GM19351 (cell line): Measurements from ENCODE around the gene LMO7.
A peak's percentile ranks its signal among the peaks of the same experiment; 100 is the strongest.
"Not testable (repeated sequence)": the region's sequence is repeated elsewhere in the genome, so short reads cannot be mapped to it uniquely, and the experiment has no call there.

ENCODE experiments used
- ATAC-seq: cut with Tn5 transposase; IDR thresholded peaks from one replicate; pipeline ENCODE4 v1.9.1; 2021; ENCODE audit warnings: mild to moderate bottlenecking, moderate library complexity; ENCODE audit not compliant: unreplicated experiment

LMO7 gene

DNA sequence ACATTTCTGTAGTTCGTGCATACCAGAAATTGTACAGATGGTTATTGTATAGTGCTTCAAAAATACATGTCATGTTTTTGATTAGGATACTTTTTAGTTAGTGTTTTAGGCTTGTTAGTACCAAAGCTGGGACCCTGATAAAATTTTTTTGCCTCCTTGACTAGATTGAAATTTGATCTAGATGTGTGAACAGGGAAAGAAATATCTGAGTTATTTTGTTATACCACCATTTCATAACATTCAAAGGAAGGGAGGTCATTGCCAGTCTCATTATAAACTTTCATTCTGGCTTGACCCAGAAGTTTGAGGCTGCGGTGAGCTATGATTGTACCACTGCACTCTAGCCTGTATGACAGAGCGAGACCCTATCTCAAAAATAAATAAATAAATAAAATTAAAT lies 9.0 kb downstream of the LMO7 start:
- ATAC-seq, result no peak

DNA sequence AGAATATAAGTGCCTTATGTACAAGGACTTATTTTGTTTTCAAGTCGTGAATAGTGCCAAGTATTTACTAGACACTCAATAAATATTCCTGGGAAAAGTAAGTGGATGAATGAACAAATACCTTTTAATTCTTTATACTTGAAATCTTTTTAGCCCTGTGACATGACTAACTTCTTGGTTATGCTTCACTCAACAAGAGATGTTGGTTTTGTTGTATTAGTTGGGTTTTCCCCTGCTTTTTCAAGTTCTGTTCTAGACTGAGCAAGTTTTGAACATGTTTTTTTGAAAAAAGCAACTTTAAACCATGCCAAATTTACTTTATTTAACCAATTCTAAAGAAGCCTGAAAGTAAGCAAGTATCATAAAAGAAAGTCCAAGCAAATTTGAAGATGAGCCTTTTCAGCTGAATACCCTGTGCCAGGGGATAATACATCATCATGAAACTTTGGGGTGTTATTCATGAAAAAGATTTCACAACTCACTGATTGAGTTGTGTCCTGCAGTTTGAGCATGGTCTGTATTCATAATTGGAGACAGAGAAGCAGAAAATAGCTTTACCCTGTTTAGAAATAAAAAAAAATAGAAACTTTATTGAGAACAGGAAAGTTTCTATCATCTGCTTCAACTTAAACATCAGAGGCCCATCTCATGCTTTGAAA lies 11.1 kb downstream of the LMO7 start:
- peak; percentile 75 for ATAC-seq

DNA sequence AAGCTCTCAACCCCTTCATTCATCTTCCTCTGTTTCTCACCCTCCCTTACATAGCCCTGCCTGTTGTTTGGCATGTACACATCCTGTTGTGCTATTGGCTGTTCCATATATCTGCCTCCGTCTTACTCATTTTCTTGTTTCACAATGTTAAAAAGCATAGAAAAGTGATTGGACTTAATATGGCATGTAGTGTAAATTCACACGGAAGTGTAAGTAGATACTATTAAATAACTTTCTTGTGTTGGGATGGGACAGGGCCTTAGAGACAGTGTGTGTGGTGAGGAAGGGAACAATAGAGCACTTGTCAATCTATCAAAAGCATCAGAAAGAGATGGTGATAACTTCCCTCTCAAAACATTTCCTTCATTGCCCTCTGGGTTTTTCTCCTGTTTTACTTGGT lies 12.3 kb downstream of the LMO7 start:
- no peak for ATAC-seq

DNA sequence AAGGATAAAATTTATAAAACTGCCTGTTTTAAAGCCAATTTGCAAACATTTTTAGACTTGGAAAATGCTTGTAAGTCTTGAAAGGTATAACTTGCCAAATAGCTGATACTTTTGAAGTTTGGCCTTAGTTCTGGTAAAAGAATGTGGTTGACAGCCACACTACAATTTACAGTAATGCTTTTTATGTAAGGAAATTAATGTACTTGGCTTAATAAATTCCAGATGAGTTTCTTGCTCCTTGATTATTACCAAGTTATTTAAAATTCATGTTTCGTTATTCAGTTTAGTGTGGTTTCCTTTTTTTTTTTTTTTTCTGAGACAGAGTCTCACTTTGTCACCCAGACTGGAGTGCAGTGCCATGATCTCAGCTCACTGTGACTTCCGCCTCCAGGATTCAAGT lies 14.9 kb downstream of the LMO7 start:
- no peak for ATAC-seq

DNA sequence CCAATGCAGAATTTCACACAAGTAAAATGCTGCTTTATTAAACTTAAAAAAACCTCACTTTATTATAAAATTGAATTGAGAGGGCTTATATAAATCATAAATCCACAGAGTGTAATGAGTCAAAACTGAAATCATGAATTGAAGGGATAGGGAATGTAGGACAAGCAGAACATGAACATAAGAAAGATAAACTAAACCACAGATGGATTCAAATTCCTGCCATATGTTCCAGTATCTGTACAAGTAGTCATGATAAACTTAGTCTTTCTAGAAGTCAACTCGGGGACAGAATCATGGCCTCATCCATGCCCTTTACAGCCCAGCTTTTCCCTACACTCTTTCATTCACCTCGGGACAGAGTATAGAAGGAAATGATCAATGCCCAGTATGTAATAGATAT lies 16.6 kb downstream of the LMO7 start:
- no peak for ATAC-seq

DNA sequence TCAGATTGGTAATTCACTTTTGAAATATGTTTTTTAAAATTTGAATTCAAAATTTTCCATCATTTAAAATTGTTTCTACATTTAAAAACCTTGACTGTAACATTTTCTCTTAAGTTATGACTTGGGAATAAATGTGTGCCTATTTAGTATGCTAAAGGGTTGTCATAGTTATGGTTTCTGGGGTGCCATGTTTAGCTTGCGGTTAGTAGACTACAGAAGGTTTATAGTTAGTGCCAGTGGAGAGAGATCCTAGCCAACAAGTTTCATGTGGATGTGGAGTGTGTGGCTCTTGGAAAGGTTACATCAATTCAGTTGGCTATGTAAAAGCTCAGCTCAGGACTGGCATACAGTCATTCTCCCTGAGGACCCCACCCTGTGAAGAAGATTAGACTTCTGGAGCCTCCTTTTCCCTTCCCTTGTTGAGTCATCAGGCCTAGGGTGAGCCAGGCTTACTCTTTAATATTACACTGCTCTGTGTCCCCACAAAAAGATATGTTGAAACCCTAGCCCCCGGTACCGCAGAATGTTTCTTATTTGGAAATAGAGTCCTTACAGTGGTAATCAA lies 20.4 kb downstream of the LMO7 start:
- ATAC-seq, result no peak

DNA sequence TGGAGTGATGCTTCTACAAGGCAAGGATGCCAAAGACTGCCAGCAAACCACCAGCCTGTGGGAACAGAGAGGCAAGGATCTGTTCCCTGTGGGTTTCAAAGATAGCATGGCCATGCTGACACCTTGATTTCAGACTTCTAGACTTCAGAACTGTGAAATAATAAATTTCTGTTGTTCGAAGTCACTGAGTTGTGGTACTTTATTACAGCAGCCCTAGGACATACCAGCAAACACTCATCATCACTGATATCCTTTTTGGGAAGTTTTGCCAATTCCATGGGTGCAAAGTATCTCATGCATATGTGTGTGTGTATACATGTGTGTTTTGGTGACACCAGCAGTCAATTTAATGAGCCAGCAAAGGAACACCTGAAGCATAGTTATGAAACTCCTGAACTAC lies 21.0 kb downstream of the LMO7 start:
- no peak for ATAC-seq

DNA sequence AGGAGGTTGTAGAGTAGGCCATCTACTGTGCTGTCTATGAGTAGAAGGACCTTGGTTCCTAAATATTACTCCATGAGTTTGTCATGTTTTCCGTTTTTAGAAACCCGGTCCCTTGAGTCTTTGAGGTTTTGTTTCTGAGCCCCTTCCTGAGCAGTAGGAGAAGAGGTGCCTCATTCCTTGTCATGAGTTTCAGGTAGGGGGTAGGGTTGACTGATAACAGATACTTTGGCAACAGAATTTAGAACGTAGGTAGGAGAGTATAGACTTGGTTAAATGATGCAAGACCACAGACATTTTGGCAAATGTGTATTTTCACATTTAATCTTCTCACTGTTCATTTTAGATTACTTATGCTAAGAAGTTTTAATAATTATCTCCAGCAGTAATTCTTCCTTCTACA lies 24.6 kb downstream of the LMO7 start:
- peak; percentile 54 for ATAC-seq

DNA sequence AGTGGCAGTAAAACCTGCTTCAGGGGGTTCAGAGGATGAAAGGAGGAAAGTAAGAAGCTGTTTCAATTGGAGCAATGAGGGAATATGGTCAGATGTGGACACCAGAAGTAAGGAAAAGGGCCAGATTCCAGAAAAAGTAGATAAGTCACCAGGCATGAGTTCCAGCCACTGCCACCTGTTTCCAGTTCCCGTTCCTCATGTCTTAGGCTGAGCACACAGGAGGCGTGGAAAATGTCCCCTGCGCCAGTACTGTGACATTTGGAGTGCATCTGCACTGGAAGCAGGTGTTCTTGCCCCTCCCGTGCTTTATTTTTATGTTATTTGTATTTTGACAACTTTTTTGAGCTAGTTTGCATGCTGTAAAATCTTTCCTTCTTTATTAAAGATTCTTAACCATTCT lies 25.3 kb downstream of the LMO7 start:
- ATAC-seq, result no peak

DNA sequence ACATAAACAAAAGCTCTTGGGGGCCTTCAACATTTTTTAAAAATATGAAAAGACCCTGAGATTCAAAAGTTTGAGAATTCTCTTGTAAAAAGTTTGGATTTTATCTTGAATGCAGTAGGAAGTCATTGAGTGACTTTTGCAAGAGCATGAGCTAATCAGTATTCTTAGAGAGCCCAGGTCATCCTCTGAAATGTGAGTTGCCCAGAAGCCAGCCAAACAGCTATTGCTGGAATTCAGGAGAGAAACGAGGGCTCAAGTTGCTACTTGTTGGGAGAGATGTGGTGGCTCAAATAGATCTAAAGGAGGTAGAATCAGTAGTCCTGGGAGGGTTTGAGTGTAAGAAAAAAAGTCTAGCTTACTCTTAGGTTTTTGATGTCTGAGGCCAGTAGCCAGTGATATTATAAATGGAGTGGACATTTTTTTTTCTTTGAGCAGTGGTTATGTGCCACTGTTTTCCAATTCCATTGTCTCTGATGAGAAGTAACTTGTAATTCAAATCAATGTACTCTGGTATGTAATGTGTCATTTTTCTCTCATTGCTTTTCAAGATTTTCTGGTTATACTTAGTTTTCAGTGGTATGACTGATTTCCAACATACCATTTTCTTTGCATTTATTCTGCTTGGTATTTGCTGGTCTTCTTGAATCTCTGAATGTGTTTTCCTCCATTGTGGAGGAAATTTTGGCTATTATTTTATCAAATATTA lies 30.7 kb downstream of the LMO7 start:
- ATAC-seq, result no peak

DNA sequence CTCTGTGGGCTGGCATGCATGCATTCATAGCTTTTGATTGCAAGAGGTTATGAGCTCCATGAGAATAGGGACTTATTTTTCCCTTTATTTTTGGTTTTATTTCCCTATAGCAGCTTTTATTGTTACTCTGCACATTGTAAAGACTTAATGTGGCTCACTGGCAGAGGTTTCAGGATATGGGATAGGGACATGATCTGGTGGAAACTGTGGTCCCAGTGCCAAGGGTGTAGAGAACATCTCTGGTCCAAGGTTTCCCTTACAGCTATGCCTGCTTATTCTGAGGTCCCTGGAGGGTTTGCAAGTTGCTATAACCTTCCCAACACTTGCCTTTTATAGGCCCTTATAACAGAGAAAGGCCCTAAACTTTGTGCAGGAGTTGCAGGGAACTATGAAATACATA lies 33.6 kb downstream of the LMO7 start:
- no peak for ATAC-seq

DNA sequence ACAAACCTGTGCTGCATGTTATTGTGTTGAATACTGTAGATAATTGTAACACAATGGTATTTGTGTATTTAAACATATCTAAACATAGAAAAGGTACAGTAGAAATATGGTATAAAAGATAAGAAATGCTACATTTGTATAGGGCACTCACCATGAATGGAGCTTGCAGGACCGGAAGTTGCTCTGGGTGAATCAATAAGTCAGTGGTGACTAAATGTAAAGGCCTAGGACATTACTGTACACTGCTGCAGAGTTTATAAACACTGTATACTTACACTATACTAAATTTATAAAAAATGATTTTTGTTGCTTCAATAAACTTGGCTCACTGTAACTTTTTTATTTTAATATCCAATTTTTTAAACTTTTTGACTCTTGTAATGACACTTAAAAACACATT lies 34.4 kb downstream of the LMO7 start:
- no peak for ATAC-seq

DNA sequence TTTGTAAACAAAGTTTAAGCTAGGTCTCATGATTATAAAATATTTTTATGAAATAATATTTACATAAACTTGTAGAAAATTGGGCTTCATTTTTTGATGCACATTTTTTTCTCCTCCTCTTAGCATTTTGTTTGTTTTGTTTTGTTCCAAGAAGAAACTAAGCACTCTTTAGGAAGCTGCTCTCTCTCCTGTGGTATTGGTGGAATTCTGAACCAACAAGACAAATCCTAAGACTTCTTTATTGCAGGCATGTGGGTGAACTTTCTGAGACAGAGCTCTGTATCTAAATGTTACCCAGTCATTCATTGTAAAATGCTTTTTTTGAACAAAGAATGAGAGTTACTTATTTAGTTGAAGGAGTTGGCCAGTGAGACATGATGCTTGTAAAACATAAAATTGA lies 39.3 kb downstream of the LMO7 start:
- no peak for ATAC-seq

DNA sequence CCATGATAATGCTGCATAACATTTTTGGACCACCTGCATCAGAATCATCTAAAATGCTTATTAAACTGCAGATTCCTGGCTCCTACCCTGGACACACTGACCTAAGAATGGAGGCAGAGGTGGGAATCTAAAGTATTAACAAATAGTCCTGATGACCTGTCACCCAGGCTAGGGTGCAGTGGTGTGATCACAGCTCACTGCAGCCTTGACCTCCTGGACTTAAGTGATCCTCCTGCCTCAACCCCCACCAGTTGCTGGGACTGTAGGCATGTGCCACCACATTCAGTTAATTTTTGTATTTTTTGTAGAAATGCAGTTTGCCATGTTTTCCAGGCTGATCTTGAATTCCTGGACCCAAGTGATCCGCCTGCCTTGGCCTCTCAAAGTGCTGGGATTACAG lies 43.3 kb downstream of the LMO7 start:
- no peak for ATAC-seq

DNA sequence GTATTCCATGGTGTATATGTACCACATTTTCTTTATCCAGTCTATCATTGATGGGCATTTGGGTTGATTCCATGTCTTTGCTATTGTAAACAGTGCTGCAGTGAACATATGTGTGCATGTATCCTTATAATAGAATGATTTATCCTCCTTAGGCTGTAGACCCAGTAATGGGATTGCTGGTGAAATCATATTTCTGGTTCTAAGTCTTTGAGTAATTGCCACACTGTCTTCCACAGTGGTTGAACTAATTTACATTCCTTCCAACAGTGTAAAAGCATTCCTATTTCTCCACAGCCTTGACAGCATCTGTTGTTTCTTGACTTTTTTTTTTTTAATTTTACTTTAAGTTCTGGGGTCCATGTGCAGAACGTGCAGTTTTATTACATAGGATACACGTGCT lies 44.1 kb downstream of the LMO7 start:
- not testable (repeated sequence) for ATAC-seq

DNA sequence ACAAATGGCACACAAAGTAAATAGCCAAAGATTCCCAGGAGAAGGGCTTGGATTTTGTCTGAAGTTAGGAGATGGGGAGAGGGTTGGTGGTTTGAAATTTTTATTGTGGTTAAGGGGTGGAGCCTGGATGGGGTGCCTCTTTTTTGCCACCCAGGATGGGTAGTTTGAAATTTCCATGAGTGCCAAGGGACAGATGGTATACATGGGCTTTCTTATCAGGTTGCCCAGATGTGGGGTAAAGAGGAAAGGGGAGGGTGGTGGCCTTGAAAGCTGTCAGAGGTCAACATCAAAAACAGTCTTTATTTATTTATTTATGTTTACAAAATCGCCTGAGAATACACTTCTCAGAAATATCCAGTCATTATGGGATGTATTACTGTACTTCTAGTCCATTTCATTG lies 46.2 kb downstream of the LMO7 start:
- no peak for ATAC-seq

DNA sequence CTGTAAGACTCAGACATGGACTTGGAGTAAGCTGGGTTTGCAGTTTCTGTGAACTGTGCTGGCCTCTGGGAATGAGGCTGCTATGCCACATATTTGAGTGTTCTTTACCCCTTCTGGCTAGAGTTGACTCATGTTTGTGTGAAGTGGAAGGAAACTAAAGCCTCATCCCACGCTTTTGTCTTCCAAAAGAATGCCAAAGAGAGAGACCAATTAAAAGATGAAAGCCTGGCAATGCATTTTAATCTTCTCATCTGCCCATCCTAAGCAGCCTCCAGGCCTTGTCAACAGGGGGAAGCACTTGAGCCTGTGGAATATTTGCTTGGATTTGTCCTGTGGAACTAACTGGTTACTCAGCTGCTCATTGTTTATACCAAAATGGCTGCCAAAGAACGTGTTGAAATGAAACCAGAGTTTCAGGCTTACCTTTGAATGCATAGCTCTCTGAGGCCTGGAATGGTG lies 49.1 kb downstream of the LMO7 start:
- no peak for ATAC-seq

DNA sequence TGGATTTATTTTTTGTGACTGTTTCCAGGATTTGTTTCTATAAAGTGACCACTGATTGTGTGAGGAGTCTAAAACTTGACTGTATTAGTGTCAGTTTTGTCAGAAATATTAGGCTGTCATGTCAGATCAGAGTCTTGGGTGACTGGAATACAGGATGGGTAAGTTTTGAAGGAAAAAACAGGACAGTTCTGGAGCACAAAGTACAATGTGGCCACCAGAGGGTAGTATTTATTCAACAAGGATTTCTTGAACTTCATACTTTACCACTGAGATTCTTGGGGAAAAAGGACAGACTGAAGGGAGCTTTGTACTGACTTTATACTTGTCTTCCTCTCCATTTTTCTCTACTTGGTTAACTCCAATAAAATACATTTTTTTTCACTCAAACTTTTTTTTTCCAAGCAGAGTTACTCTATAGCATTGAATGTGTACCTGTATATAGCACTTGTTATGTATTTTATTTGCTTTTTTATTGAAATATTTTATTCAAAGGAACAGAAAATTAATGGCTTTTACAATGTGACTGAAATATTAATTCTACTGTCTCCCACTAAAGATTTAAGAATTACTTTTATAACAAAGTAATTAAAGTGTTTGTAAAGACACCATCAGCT lies 51.1 kb downstream of the LMO7 start:
- ATAC-seq, result peak; percentile 46

DNA sequence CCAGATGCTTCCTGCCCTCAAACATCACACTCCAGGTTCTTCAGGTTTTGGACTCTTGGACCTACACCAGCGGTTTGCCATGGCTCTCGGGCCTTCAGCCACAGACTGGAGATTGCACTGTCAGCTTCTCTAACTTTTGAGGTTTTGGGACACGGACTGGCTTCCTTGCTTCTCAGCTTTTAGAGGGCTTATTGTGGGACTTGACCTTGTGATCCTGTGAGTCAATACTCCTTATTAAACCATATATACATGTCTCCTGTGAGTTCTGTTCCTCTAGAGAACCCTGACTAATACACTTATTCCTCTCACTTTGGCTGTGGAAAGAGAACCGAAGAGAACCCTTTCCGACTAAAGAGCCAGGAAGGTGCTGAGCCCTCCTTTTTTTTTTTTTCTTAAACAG lies 53.6 kb downstream of the LMO7 start:
- ATAC-seq, result no peak

DNA sequence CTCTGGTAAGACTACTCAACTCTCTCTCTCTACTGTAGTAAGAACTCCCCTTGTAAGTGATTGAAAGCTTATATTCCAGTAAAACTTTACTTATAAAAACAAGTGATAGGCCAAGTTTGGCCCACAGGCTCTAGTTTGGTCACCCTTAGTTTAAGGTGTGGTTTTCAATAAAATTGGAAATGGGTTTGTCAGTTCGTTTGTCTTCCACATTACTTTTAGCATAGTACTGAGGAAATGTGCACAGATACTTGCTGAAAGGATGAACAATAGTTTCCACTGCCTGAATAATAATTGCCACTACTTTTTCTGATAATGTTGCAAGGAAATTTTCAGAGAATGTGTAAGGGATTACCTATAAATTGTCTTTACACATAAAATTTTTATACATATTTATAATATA lies 54.5 kb downstream of the LMO7 start:
- no peak for ATAC-seq

DNA sequence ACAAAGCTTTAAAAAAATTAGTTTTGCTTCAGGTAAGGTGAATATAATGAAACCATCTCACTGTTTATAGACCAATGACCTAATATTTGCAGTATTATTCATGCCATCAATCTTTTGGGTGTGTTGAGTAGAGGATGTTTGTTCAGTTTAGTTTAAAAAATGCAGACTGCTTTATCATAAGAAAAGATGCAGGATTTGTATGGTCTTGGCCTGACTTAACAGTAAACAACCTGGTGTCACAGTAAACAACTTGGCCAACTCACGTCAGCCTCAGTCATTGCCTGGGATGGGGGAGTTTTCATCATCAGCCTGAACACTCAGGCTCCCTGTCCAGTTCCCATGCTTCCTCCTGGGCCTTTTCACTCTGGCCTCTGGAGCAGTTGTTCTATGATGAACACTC lies 55.1 kb downstream of the LMO7 start:
- ATAC-seq, result no peak

DNA sequence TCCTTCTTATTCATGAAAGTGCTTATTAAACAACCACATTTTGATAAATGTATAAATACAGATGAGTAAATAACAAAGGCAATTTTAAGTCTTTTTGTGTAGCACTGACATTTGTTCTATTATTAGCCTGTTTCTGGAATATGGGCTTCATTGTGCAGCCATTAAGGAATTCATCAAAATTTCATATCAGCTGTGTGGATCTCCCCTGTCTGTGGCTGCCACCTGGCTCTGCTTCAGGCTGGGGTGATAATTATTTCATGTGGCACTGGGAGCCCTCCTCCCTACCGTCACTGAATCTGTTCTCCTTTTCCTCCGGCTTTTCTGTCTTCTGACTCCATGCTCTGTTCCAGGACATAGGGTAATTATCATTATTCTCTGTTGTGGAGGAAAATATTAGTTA lies 57.1 kb downstream of the LMO7 start:
- no peak for ATAC-seq
